Ramos (cell line): ENCODE results near the gene TRMU.

Source experiments
- in situ Hi-C: fragments of 300-500 bp; cut with MboI; formaldehyde crosslinking; loops from one replicate; pipeline ENCODE4 v1.14.3; 2022; ENCODE audit warnings: low sequenced_read_pairs; ENCODE audit not compliant: unreplicated experiment

TRMU gene

DNA sequence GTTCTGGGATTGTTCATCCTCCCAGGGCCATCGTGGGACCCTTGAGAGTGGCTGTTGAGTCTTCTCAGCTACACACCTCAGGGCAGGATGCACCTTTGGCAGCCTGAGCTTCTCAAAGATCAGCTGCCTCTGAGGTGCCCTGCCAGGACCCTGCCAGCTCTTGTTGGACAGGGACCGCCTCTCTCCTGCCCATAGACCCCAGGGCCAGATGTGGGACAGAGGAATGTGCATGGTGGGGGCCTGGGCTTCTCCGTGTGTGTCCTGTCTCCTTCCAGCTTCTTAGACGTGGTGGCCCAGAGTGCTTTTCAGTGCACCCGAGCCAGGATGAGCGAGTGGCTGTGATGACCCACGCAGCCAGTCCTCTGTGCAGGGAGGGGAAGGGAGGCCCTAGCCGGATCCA is 5.9 kb upstream of the TRMU start:
- in situ Hi-C loops, result no loop called here

DNA sequence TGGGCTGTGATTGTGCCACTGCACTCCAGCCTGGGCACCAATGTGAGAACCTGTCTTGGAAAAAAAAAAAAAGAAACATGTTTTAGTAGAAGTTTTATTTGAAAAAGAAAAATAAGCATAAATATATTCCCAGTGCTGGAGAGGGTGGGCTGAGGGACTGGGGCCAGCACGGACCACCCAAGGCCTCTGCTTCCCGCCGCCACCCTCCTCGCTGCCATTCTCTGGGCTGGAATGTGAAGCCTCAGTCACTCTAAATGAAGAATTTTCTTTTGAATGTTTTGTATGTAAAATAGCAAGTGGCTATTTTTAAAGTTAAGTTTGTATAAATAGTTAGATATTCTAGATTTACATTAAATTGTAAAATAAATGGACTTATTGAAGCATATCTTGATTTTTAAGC is 5.1 kb upstream of the TRMU start:
- in situ Hi-C loops, result no loop called here

GRCh38 chr22:46331496-46331895 is 4.0 kb upstream of the TRMU start:
- in situ Hi-C loops, result no loop called here

- in situ Hi-C loops, result no loop called here
Measured at GRCh38 chr22:46336119-46337078, 885 bp downstream of the TRMU start.

- in situ Hi-C loops, result no loop called here
Measured at GRCh38 chr22:46337870-46338269, 2.4 kb downstream of the TRMU start.

DNA sequence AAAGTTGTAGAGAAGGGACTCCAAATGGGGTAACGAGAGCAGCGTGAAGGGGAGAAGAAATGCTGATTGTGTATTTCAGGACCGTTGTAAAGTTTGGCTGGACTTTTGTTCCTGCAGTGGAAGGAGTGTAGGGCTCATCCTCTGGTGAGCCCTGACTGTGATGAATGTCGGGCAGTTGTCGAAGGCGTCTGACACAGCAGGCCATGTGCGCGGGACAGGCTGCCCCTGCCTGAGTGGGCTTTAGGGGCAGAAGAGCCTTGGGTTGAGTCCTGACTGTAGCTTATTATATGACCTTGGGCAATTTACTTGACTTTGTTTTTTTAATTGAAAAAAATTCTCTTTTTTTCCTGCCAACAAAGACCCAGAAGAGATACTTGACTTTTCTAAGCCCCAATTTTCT is 3.1 kb downstream of the TRMU start:
- in situ Hi-C loops, result no loop called here

GRCh38 chr22:46339956-46340355 is 4.4 kb downstream of the TRMU start:
- in situ Hi-C loops, result no loop called here

DNA sequence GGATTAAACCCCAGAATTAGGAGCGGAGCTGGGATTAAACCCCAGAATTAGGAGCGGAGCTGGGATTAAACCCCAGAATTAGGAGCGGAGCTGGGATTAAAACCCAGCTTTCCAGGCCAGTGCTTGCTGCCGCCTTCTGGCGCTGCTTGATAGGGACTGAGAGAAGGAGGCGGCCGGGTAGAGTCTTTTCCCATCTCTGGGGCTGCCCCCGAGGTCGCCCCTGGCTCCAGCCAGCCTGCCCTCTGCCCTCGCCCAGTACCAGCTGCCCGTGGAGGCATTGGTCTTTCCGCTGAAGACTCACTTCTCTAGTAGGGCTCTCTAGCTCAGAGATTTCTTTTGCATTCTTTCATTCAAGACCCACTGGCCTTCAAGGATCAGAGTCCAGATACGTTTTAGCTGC is 5.2 kb downstream of the TRMU start:
- in situ Hi-C loops, result no loop called here

DNA sequence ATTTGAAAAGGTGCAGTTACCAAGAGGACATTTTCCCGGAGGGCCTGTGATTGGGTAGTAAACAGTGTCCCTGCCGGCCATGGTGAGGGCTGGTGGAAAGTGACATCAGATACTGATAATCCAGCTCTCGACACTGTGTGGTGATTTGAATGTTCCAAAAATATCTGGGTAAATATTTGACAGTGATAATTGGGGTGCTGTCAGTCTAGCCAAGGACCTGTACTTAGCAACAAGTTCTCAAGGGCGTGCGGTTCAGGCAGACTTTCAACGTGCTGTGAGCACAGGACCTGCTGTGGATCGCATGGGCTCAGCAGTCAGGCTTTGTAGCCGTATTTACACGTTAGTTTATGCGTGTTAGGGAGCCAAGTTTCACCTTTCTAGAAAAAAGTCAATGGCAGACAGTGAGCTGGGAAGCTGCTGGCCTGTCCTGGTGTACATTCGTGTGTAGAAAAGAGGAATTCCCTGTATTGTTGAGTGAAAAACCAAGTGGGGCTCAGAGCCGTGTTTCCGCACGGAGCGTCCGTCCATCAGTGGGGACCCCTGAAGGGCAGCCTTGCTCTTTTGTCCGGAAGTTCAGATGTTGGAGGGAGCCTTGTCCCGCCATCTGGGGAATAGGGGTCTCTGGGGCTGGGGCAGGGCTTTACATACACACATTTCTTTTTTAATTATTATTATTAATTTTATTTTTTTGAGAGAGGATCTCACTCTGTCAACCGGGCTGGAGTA is 11.3 kb downstream of the TRMU start:
- in situ Hi-C loops, result no loop called here

- in situ Hi-C loops, result no loop called here
Measured at GRCh38 chr22:46347646-46348045, 12.1 kb downstream of the TRMU start.

DNA sequence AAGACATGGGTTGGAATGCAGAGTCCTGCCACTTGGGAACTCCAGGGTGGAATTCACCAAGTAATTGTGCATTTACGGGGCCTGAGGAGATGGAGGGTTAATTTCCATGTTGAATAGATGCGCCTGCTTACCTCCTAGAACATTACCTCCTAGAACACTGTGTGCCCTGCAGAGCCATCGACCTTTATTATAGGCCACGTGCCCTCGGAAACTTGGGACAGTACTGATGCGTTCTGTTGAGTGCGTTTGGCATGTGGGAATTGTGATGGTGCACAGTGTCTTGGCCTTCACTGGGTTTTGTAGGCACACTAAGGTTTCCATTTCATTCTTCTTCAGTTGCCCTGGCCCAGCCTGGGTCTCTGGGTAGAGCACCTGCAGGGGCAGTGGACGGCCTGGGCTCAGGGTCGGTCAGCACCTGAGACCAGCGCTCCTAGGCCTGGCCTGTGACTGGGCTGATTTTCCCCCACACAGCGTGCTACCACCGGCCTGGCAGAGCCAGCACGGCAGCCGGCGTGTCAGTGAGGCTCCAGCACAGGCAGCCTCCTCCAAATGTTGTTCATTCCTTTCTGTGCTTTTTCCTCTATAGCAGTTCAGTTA is 12.7 kb downstream of the TRMU start:
- in situ Hi-C loops, result no loop called here

DNA sequence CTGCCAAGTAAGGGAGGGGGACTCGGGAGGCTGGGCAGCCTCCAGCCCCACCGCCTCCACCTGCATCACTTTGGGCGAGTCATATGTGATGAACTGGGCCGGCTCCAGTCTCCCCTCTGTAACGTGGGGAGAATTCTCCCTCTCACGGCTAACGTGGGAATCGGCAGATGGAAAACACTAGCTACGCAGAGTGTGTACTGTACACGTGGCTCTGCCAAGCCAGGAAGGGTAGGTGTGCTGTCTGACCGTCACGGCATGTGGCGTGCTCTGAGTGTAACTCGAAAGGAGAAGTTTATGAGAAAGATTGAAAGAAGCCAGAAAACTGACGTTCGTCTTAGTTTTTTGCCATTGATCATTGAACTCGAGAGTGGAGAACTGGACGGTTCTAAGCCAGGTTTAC is 13.7 kb downstream of the TRMU start:
- in situ Hi-C loops, result no loop called here

- in situ Hi-C loops, result no loop called here
Measured at GRCh38 chr22:46349681-46350080, 14.2 kb downstream of the TRMU start.

GRCh38 chr22:46350121-46350520 is 14.6 kb downstream of the TRMU start:
- in situ Hi-C loops, result no loop called here

DNA sequence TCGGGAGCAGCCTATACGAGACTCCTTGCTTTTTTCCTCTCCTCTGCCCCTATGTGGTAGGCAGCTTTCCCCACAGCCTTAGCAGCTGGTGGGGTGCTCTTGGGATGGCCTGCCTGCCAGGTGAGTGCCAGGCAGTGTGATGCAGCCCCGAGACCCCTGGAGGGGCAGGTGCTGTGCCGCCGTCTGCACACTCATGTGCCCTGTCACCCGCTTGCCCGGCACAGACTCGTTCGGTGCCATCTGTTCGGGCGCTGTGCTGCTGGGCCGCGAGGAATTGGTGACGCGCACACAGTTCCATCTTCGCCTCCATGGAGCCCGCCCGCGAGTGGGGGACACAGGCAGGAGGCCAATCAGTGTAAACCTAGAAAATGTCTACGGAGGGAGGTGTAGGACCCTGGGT is 15.1 kb downstream of the TRMU start:
- in situ Hi-C loops, result no loop called here

- in situ Hi-C loops, result no loop called here
Measured at GRCh38 chr22:46351131-46351735, 15.7 kb downstream of the TRMU start.

DNA sequence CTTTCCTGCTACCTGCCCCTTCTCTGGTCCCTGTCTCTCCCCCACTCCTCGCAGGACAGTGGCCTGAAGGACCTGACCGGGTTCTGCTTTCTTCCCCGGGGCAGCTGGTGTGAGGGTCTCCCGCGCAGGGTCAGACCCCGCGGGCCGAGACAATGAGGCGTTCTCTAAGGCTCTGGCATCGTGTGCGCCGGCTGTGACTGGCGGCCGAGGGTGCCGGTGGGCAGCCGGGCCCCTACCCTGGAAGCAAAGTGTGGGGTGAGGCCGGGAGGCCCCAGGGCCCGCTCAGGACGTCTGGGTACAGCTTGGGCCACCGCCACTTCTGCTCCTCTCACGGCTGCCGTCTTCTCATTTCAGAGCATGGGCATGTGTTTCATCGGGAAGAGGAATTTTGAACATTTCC is 16.3 kb downstream of the TRMU start:
- in situ Hi-C loops, result no loop called here

DNA sequence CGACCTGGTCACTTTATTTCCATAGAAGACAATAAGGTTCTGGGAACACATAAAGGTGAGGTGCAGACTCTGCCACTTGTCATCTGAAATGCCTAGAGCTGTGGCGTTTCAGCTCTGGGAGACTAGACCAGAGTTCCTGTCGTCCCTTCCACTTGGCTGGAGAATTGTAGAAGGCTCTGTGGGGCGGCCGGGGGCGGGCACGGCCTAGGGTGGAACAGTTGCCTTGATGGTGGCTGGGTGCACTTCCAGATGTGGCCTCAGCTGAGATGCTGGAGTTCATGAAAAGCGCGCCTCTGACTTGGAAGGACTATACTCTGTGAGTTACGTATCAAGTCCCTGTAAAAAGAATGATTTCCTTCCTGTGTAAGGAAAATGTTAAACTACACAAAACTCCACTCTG is 16.8 kb downstream of the TRMU start:
- in situ Hi-C loops, result no loop called here

- in situ Hi-C loops, result no loop called here
Measured at GRCh38 chr22:46352691-46353386, 17.3 kb downstream of the TRMU start.

GRCh38 chr22:46353483-46354105 is 18.1 kb downstream of the TRMU start:
- in situ Hi-C loops, result no loop called here
